Upper lobe of right lung (tissue), 1 donor: ENCODE results near the gene DNAH14. TPM values are rescaled to one million over a fixed set of nuclear protein-coding genes. Genes with fewer than 3 reads are reported as not detected.

Source experiments
- ATAC-seq: fragments of 200-7000 bp; cut with Tn5 transposase; one replicate; pipeline ENCODE4 v1.9.1; 2020; ENCODE audit warnings: mild to moderate bottlenecking, moderate library complexity
- DNase-seq: peaks from one replicate; pipeline ENCODE4 v3.0.0-alpha.2; 2020
- H3K27ac ChIP-seq: fragments of 200-600 bp; one replicate; pipeline ENCODE4 v1.8.0; 2022
- H3K27me3 ChIP-seq: fragments of 200-600 bp; one replicate; pipeline ENCODE4 v1.8.0; 2022; ENCODE audit warnings: mild to moderate bottlenecking
- H3K36me3 ChIP-seq: fragments of 200-600 bp; one replicate; pipeline ENCODE4 v1.8.0; 2022
- H3K4me1 ChIP-seq: fragments of 200-600 bp; one replicate; pipeline ENCODE4 v1.8.0; 2022
- H3K4me3 ChIP-seq: fragments of 200-600 bp; one replicate; pipeline ENCODE4 v1.8.0; 2022; ENCODE audit warnings: mild to moderate bottlenecking
- H3K9me3 ChIP-seq: fragments of 200-600 bp; one replicate; pipeline ENCODE4 v1.8.0; 2022
- CTCF ChIP-seq: fragments of 200-600 bp; IDR thresholded peaks from one replicate; pipeline ENCODE4 v1.8.0; 2022; ENCODE audit warnings: antibody characterized with exemption
- intact Hi-C: fragments of 100-400 bp; cut with DNase I; formaldehyde crosslinking; loops from one replicate; pipeline ENCODE4 v1.11.0; 2022
- total RNA-seq: library from RNA; stranded (reverse); fragmentation: NEBNext Ultra II Directional; extraction: Animal tissue kit (Norgen Biotek cat#: 25700); gene quantifications from one replicate; pipeline ENCODE4 v1.2.1, GENCODE V29; 2021
- donor health status: DM: no; HTN: yes; CAD: no; lungs with severe emphysema.

DNAH14 gene
- total RNA-seq, 1 donor from 2014 or later = 14.9 TPM

DNA sequence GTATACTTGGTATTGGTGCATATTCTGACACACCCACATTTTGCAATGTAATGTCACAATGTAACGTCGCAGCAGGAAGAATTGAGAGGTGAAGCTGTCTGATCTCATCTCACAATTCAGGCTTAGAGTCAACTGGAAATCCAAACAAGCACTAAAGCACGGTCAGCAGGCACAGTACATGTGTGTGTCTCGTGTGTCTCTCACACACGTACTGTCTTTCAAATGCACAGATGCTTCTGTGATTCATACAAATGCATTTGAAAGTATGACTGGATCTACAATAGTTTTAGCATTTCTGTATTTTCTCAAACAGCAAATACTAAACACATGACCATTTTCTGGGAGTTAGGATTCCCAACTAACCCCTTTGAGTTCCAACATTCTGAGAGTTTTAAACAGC is 471.5 kb downstream of the DNAH14 start:
- Histone ChIP-seq H3K9me3 (no peaks in the 10 kb centered on the region), H3K4me1 (no peaks in the 10 kb centered on the region), H3K4me3 (no peak overlapping the region), H3K27me3 (no peaks in the 10 kb centered on the region), H3K36me3 (peaks cover 47% of the 10 kb centered on the region), H3K27ac (no peak overlapping the region)
- ATAC-seq (no peak), DNase-seq (no peak)
- no peak for TF ChIP-seq CTCF
- intact Hi-C loops = no loop called here

- no peak for TF ChIP-seq CTCF
These were observed 477.7 kb downstream of the DNAH14 start for GRCh38 chr1:225406976-225407725.

GRCh38 chr1:225407755-225408154 is 478.3 kb downstream of the DNAH14 start:
- Histone ChIP-seq H3K36me3 (peaks cover 78% of the 10 kb centered on the region), H3K4me3 (no peak overlapping the region), H3K27ac (no peak overlapping the region), H3K27me3 (no peaks in the 10 kb centered on the region), H3K4me1 (no peaks in the 10 kb centered on the region), H3K9me3 (no peaks in the 10 kb centered on the region)
- ATAC-seq (no peak), DNase-seq (no peak)
- TF ChIP-seq CTCF = no peak
- intact Hi-C loops = no loop called here

More at GRCh38 chr1:225406976-225407725, 477.7 kb downstream of the DNAH14 start:
- Histone ChIP-seq H3K27me3 (no peaks in the 10 kb centered on the region), H3K27ac (no peak overlapping the region), H3K9me3 (no peaks in the 10 kb centered on the region), H3K4me1 (no peaks in the 10 kb centered on the region), H3K4me3 (no peak overlapping the region), H3K36me3 (peaks cover 80% of the 10 kb centered on the region)
- intact Hi-C loops = no loop called here
- DNase-seq (no peak), ATAC-seq (no peak)

- intact Hi-C loops = no loop called here
- Histone ChIP-seq H3K9me3 (no peaks in the 10 kb centered on the region), H3K36me3 (peaks cover 73% of the 10 kb centered on the region), H3K27me3 (no peaks in the 10 kb centered on the region), H3K4me3 (no peak overlapping the region), H3K4me1 (no peaks in the 10 kb centered on the region), H3K27ac (no peak overlapping the region)
- DNase-seq (no peak), ATAC-seq (no peak)
- no peak for TF ChIP-seq CTCF
These were observed 478.8 kb downstream of the DNAH14 start for GRCh38 chr1:225408249-225408648.

DNA sequence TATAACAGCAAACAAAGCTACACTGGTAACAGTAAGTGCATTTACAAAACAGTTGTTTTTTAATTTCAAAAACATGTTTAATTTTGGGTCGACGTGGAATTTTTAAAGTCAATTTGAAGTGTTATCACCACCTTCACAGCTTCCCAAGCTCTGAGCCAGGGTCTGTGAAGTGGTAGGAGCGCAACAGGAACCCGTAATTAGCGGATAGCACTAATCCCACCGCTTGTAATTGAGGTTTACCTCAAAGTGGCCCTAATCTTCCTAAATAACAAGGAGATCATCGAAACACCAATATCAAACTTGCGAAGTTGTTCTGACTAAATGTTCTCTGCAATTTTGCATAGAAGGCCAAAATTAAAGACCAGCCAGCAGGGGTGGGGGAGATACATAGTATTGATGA is 479.6 kb downstream of the DNAH14 start:
- DNase-seq (no peak), ATAC-seq (no peak)
- H3K27ac ChIP-seq = no peak overlapping the region
- H3K4me1 ChIP-seq = no peaks in the 10 kb centered on the region
- H3K9me3 ChIP-seq = no peaks in the 10 kb centered on the region
- H3K4me3 ChIP-seq = no peak overlapping the region
- intact Hi-C loops = no loop called here
- H3K27me3 ChIP-seq = no peaks in the 10 kb centered on the region
- no peak for TF ChIP-seq CTCF
- peaks cover 69% of the 10 kb centered on the region for H3K36me3 ChIP-seq
